Testis (tissue), 3 donors: Measurements from ENCODE around the gene STAT6. TPM values are rescaled to one million over a fixed set of nuclear protein-coding genes. Genes with fewer than 3 reads are reported as not detected.

Experiments used
- DNase-seq: peaks from one replicate; pipeline ENCODE4 v3.0.0-alpha.2; 2019
- H3K27ac ChIP-seq, 2 donors: fragments of 200-600 bp; sonication (generic); one replicate each; pipeline ENCODE4 v1.5.1; 2019
- H3K27me3 ChIP-seq: fragments of 200-600 bp; sonication (generic); one replicate; pipeline ENCODE4 v1.5.1; 2019
- H3K36me3 ChIP-seq: fragments of 200-600 bp; sonication (generic); one replicate; pipeline ENCODE4 v1.5.1; 2017; ENCODE audit warnings: low read depth; ENCODE audit errors: missing control alignments
- H3K4me1 ChIP-seq: fragments of 200-600 bp; sonication (generic); one replicate; pipeline ENCODE4 v1.5.1; 2019
- H3K4me3 ChIP-seq, 2 donors: fragments of 200-600 bp; sonication (generic); one replicate each; pipeline ENCODE4 v1.5.1; 2017 to 2019
- H3K9me3 ChIP-seq: fragments of 200-600 bp; sonication (generic); one replicate; pipeline ENCODE4 v1.5.1; 2017
- POLR2A ChIP-seq: fragments of 450-650 bp; IDR thresholded peaks from one replicate; pipeline ENCODE4 v1.6.1; 2017; ENCODE audit warnings: antibody characterized with exemption, mild to moderate bottlenecking, moderate library complexity
- WGBS, 2 donors: methylation state at CpG; one replicate each; pipeline ENCODE4 v1.1.5; 2018; 5-methylcytosine and 5-hydroxymethylcytosine counted together
- intact Hi-C: fragments of 100-400 bp; cut with DNase I; formaldehyde crosslinking; loops from one replicate; pipeline ENCODE4 v1.15.1; 2023; ENCODE audit warnings: low total_unique reads
- polyA plus RNA-seq: library from polyadenylated mRNA; stranded (reverse); fragments of 350-450 nt; fragmentation: Illumina TruSeq; extraction: RNeasy Lipid Tissue Mini Kit (QIAGEN cat#74804); gene quantifications from one replicate; pipeline ENCODE4 v1.2.3, GENCODE V29; 2014; ENCODE audit warnings: low read depth, low replicate concordance; ENCODE audit not compliant: insufficient read depth
- total RNA-seq, 2 donors: library from RNA; depleted of rRNA; stranded (reverse); fragments of >200 nt; gene quantifications; one replicate each; pipeline ENCODE4 v1.2.3, GENCODE V29; 2016
- TF ChIP-seq, protein P1 (sequence below), 3 experiments: fragments of 450-650 bp in 2 of 3; fragments of 200-600 bp in 1 of 3; sonication (generic) in 1 of 3; IDR thresholded peaks; one replicate each; pipeline ENCODE4 v1.5.1; 2016 to 2019; ENCODE audit warnings: antibody characterized with exemption in 3 of 3, mild to moderate bottlenecking in 2 of 3, moderate library complexity in 1 of 3

The STAT6 gene
- total and polyA plus RNA-seq, 3 donors from 2014 or later = 53.2 to 81.5 (median 66.2) TPM

DNA sequence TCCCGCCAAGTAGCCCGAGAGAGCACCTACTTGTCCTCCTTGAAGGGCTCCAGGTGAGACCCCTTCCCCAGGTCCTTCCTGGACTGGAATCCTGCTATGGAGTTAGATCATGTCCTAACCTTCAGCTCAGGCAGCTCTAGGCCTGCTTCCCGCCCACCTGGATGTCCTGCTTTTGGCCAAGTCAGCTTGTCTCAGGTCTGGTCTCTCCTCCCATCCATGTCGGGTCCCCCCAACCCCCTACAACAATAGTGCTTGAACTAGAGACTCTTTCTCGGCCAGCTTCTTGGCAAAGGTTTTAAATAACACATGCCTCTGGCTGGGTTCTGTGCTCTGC lies 18.7 kb downstream of the STAT6 start:
- Histone ChIP-seq H3K4me3 (no peak overlapping the region), H3K9me3 (no peaks in the 10 kb centered on the region), H3K27me3 (no peaks in the 10 kb centered on the region), H3K27ac (peak overlapping the region; percentile 55 to 100), H3K4me1 (peaks cover 38% of the 10 kb centered on the region), H3K36me3 (no peaks in the 10 kb centered on the region)
- TF ChIP-seq, protein P1, sequence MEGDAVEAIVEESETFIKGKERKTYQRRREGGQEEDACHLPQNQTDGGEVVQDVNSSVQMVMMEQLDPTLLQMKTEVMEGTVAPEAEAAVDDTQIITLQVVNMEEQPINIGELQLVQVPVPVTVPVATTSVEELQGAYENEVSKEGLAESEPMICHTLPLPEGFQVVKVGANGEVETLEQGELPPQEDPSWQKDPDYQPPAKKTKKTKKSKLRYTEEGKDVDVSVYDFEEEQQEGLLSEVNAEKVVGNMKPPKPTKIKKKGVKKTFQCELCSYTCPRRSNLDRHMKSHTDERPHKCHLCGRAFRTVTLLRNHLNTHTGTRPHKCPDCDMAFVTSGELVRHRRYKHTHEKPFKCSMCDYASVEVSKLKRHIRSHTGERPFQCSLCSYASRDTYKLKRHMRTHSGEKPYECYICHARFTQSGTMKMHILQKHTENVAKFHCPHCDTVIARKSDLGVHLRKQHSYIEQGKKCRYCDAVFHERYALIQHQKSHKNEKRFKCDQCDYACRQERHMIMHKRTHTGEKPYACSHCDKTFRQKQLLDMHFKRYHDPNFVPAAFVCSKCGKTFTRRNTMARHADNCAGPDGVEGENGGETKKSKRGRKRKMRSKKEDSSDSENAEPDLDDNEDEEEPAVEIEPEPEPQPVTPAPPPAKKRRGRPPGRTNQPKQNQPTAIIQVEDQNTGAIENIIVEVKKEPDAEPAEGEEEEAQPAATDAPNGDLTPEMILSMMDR (IDR thresholded peaks at IDR 0.05) = no peak
- TF ChIP-seq POLR2A = no peak
- WGBS, 2 donors = 78 to 79% methylated on average over 4 to 5 of the region's 5 CpGs
- no peak for DNase-seq
- intact Hi-C loops = no loop called here

DNA sequence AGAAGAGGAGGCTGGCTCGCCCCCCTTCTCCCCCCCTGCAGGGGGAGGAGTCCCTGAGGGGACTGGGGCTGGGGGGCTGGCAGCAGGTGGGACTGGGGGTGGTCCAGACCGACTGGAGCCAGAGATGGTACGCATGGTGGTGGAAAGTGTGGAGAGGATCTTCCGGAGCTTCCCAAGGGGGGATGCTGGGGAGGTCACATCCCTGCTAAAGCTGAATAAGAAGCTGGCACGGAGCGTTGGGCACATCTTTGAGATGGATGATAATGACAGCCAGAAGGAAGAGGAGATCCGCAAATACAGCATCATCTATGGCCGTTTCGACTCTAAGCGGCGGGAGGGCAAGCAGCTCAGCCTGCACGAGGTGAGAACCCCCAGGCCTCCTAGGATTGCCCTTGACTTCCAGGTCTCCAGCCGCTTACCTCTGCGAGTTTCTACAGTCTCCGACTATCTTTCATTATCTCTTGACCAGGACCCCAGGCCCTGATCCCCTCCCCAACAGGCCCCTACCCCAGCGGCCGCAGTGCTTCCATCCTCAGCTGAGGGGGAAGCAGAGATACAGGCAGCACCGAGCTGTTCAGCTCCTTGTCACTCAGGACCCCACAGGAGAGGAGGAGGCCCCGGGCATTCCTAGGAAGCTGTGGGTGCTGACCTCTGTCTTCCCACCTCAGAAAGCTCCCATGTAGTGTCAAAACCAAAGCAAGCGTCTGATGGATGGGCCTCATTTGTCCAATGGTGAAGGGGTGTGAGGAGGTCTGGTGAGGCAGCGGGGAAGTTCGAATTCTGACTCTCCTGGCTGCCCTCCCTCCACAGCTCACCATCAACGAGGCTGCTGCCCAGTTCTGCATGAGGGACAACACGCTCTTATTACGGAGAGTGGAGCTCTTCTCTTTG lies 19.3 kb downstream of the STAT6 start:
- intact Hi-C loops = no loop called here
- Histone ChIP-seq H3K9me3 (no peaks in the 10 kb centered on the region), H3K27me3 (no peaks in the 10 kb centered on the region), H3K27ac (peak overlapping the region; percentile 55 to 100), H3K4me1 (peaks cover 38% of the 10 kb centered on the region), H3K4me3 (no peak overlapping the region), H3K36me3 (no peaks in the 10 kb centered on the region)
- TF ChIP-seq, protein P1 (IDR thresholded peaks at IDR 0.05) = no peak
- TF ChIP-seq POLR2A = no peak
- WGBS, 2 donors = 72 to 73% methylated on average over 21 to 25 of the region's 25 CpGs
- no peak for DNase-seq

DNA sequence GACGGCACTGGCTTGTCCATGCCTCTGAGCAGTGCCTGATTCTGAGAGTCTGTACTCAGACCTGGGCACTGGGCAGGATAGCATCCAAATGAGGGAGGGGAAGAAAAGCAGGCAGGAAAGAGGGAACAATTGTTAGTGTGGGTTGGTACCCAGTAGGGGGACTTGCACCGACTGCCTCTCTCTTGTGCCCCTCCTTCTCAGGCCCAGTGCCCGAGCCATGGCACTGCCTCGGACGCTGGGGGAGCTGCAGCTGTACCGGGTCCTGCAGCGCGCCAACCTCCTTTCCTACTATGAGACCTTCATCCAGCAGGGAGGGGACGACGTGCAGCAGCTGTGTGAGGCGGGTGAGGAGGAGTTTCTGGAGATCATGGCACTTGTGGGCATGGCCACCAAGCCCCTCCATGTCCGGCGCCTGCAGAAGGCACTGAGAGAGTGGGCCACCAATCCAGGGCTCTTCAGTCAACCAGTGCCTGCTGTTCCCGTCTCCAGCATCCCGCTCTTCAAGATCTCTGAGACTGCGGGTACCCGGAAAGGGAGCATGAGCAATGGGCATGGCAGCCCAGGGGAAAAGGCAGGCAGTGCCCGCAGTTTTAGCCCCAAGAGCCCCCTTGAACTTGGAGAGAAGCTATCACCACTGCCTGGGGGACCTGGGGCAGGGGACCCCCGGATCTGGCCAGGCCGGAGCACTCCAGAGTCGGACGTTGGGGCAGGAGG lies 20.1 kb downstream of the STAT6 start:
- Histone ChIP-seq H3K27me3 (no peaks in the 10 kb centered on the region), H3K4me3 (no peak overlapping the region), H3K27ac (peak overlapping the region in 1 of 2 donors; percentile 100), H3K36me3 (no peaks in the 10 kb centered on the region), H3K9me3 (no peaks in the 10 kb centered on the region), H3K4me1 (peaks cover 44% of the 10 kb centered on the region)
- intact Hi-C loops = no loop called here
- peak; percentile 48 for DNase-seq
- WGBS, 2 donors = 48 to 55% methylated on average over 17 to 22 of the region's 22 CpGs
- TF ChIP-seq, protein P1 (IDR thresholded peaks at IDR 0.05) = no peak
- TF ChIP-seq POLR2A = no peak

DNA sequence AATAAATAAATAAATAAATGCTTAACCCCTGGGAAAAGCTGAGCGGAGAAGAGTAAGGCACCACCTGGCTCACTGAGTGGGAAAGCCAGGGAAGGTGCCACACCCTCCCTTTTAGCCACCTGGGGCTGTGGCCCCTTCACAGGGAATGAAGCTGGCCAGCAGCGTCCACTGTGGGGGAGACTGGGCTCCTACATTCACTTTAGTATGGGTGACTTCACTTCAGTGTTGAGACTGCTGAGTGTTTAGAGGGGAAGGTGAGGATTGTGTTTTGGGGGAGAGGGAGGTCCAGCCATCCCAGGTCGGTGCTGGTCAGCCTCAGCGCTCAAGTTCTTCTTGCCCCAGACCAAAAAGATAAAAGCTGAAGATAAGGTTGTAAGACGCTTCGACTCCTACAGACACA lies 20.7 kb downstream of the STAT6 start:
- H3K4me3 ChIP-seq = peak overlapping the region; percentile 80 to 88
- no peaks in the 10 kb centered on the region for H3K9me3 ChIP-seq
- intact Hi-C loops = no loop called here
- H3K4me1 ChIP-seq = peaks cover 50% of the 10 kb centered on the region
- H3K36me3 ChIP-seq = no peaks in the 10 kb centered on the region
- peak overlapping the region; percentile 96 to 100 for H3K27ac ChIP-seq
- TF ChIP-seq, protein P1 (IDR thresholded peaks at IDR 0.05) = no peak
- TF ChIP-seq POLR2A = no peak
- no peaks in the 10 kb centered on the region for H3K27me3 ChIP-seq
- 6 to 10% methylated on average over 6 of the region's 6 CpGs for WGBS, 2 donors
- DNase-seq = no peak
